Hematopoietic multipotent progenitor cell (in vitro differentiated cells): ENCODE data around the gene CBX5. TPM values are rescaled to one million over a fixed set of nuclear protein-coding genes. Genes with fewer than 3 reads are reported as not detected.

Experiments used
- small RNA-seq: library from RNA; depleted of rRNA; stranded (forward); fragments of <200 nt; gene quantifications from one replicate; pipeline ENCODE3, GENCODE V24; 2012
- total RNA-seq: library from RNA; depleted of rRNA; stranded (reverse); fragments of >200 nt; gene quantifications from one replicate; pipeline ENCODE4 v1.2.3, GENCODE V29; 2012

Gene CBX5
- total RNA-seq, 1 donor, result 21.8 TPM

Small RNA genes lying within 50 kb of the gene (small RNA-seq; reads per million reads assigned to genes)
- gene RN7SL390P (not detected), gene RNU6-950P (not detected)

Other genes with a start within 250 kb of the CBX5 start
- gene HOXC5, start 247.1 kb downstream of the CBX5 start, total RNA-seq, result not detected
- gene HOXC4, start 226.3 kb downstream of the CBX5 start, total RNA-seq, result under 0.01 TPM
- gene SMUG1, start 91.1 kb downstream of the CBX5 start, total RNA-seq, result 23.4 TPM
- gene HNRNPA1, start 604 bp upstream of the CBX5 start, total RNA-seq, result 941 TPM
- 318 TPM for gene NFE2, start 20.9 kb upstream of the CBX5 start, total RNA-seq
- 65.7 TPM for gene COPZ1, start 45.0 kb upstream of the CBX5 start, total RNA-seq
- 0.81 TPM for gene GPR84, start 84.4 kb upstream of the CBX5 start, total RNA-seq
- gene ZNF385A, start 104.6 kb upstream of the CBX5 start, total RNA-seq, result 4.6 TPM
- gene ITGA5, start 139.1 kb upstream of the CBX5 start, total RNA-seq, result 192 TPM
- gene GTSF1, start 193.5 kb upstream of the CBX5 start, total RNA-seq, result 5.1 TPM
- gene NCKAP1L, start 217.6 kb upstream of the CBX5 start, total RNA-seq, result 194 TPM